Activated T-cell treated with anti-CD3 and anti-CD28 coated beads, Interleukin-2, amount 50 U/mL, for 4 hours (primary cell): ENCODE data around the gene RPL12. TPM values are rescaled to one million over a fixed set of nuclear protein-coding genes. Genes with fewer than 3 reads are reported as not detected.
"Not testable (repeated sequence)": the region's sequence is repeated elsewhere in the genome, so short reads cannot be mapped to it uniquely, and the experiment has no call there.

Experiments
- ATAC-seq, 2 donors: fragments of 200-7000 bp; cut with Tn5 transposase; one replicate each; pipeline ENCODE4 v1.10.0; 2021
- DNase-seq: peaks from one replicate; pipeline ENCODE4 v3.0.0-alpha.2; 2020
- H3K27me3 Mint-ChIP-seq: one replicate; pipeline ENCODE4 v1.8.0; 2021; ENCODE audit warnings: low read depth, mixed read lengths
- H3K36me3 Mint-ChIP-seq: one replicate; pipeline ENCODE4 v1.8.0; 2022; ENCODE audit warnings: mixed read lengths; ENCODE audit not compliant: insufficient read depth
- H3K4me1 Mint-ChIP-seq: one replicate; pipeline ENCODE4 v1.8.0; 2021; ENCODE audit warnings: low read depth, mixed read lengths
- H3K4me3 Mint-ChIP-seq: one replicate; pipeline ENCODE4 v1.8.0; 2021; ENCODE audit warnings: mild to moderate bottlenecking, moderate library complexity, mixed read lengths
- H3K9me3 Mint-ChIP-seq: one replicate; pipeline ENCODE4 v1.8.0; 2021; ENCODE audit warnings: mixed read lengths
- total RNA-seq, 3 donors: library from RNA; stranded (reverse); gene quantifications; one replicate each; pipeline ENCODE4 v1.2.1, GENCODE V29; 2021

Gene RPL12
- total RNA-seq, 3 donors from 2014 or later, result 1,591 to 1,973 (median 1,685) TPM

GRCh38 chr9:127488946-127489345 lies 37.7 kb upstream of the RPL12 start:
- no peaks in the 10 kb centered on the region for H3K9me3 Mint-ChIP-seq
- H3K4me3 Mint-ChIP-seq, result no peak overlapping the region
- no peaks in the 10 kb centered on the region for H3K27me3 Mint-ChIP-seq
- H3K36me3 Mint-ChIP-seq, result peaks cover 29% of the 10 kb centered on the region
- DNase-seq, result no peak
- no peaks in the 10 kb centered on the region for H3K4me1 Mint-ChIP-seq
- ATAC-seq, result no peak

GRCh38 chr9:127485995-127486394 lies 34.8 kb upstream of the RPL12 start:
- Mint-ChIP-seq H3K27me3 (no peaks in the 10 kb centered on the region), H3K36me3 (peaks cover 25% of the 10 kb centered on the region), H3K9me3 (no peaks in the 10 kb centered on the region), H3K4me3 (no peak overlapping the region), H3K4me1 (no peaks in the 10 kb centered on the region)
- DNase-seq, result no peak
- ATAC-seq, result no peak

- DNase-seq, result no peak
- Mint-ChIP-seq H3K4me3 (no peak overlapping the region), H3K36me3 (peaks cover 28% of the 10 kb centered on the region), H3K4me1 (no peaks in the 10 kb centered on the region), H3K27me3 (no peaks in the 10 kb centered on the region), H3K9me3 (no peaks in the 10 kb centered on the region)
- no peak for ATAC-seq
These were observed 31.5 kb upstream of the RPL12 start for GRCh38 chr9:127482662-127483061.

GRCh38 chr9:127479507-127480081 lies 28.4 kb upstream of the RPL12 start:
- Mint-ChIP-seq H3K36me3 (peaks cover 20% of the 10 kb centered on the region), H3K9me3 (no peaks in the 10 kb centered on the region), H3K27me3 (no peaks in the 10 kb centered on the region), H3K4me1 (no peaks in the 10 kb centered on the region), H3K4me3 (no peak overlapping the region)
- DNase-seq (no peak), ATAC-seq (no peak)

GRCh38 chr9:127474592-127474991 lies 23.4 kb upstream of the RPL12 start:
- H3K9me3 Mint-ChIP-seq, result no peaks in the 10 kb centered on the region
- H3K4me1 Mint-ChIP-seq, result no peaks in the 10 kb centered on the region
- H3K36me3 Mint-ChIP-seq, result peaks cover 24% of the 10 kb centered on the region
- H3K4me3 Mint-ChIP-seq, result no peak overlapping the region
- no peak for ATAC-seq
- H3K27me3 Mint-ChIP-seq, result no peaks in the 10 kb centered on the region
- DNase-seq, result no peak

- ATAC-seq (no peak), DNase-seq (no peak)
- Mint-ChIP-seq H3K27me3 (no peaks in the 10 kb centered on the region), H3K4me1 (no peaks in the 10 kb centered on the region), H3K9me3 (no peaks in the 10 kb centered on the region), H3K36me3 (peaks cover 21% of the 10 kb centered on the region), H3K4me3 (no peak overlapping the region)
These were observed 22.7 kb upstream of the RPL12 start for GRCh38 chr9:127473932-127474331.

GRCh38 chr9:127473501-127473900 lies 22.3 kb upstream of the RPL12 start:
- Mint-ChIP-seq H3K9me3 (no peaks in the 10 kb centered on the region), H3K36me3 (peaks cover 19% of the 10 kb centered on the region), H3K4me1 (no peaks in the 10 kb centered on the region), H3K4me3 (no peak overlapping the region), H3K27me3 (no peaks in the 10 kb centered on the region)
- no peak for ATAC-seq
- no peak for DNase-seq

GRCh38 chr9:127470662-127471061 lies 19.5 kb upstream of the RPL12 start:
- H3K36me3 Mint-ChIP-seq, result peaks cover 22% of the 10 kb centered on the region
- ATAC-seq, result no peak
- no peaks in the 10 kb centered on the region for H3K27me3 Mint-ChIP-seq
- H3K9me3 Mint-ChIP-seq, result no peaks in the 10 kb centered on the region
- no peak overlapping the region for H3K4me3 Mint-ChIP-seq
- no peaks in the 10 kb centered on the region for H3K4me1 Mint-ChIP-seq
- DNase-seq, result no peak

GRCh38 chr9:127467621-127468020 lies 16.4 kb upstream of the RPL12 start:
- peaks cover 17% of the 10 kb centered on the region for H3K36me3 Mint-ChIP-seq
- DNase-seq (no peak), ATAC-seq (no peak)
- no peaks in the 10 kb centered on the region for H3K9me3 Mint-ChIP-seq
- H3K4me1 Mint-ChIP-seq, result no peaks in the 10 kb centered on the region
- H3K4me3 Mint-ChIP-seq, result no peak overlapping the region
- H3K27me3 Mint-ChIP-seq, result no peaks in the 10 kb centered on the region

GRCh38 chr9:127466407-127466917 lies 15.3 kb upstream of the RPL12 start:
- H3K36me3 Mint-ChIP-seq, result peaks cover 24% of the 10 kb centered on the region
- not testable (repeated sequence) for ATAC-seq, H3K4me1 Mint-ChIP-seq

GRCh38 chr9:127463911-127464310 lies 12.7 kb upstream of the RPL12 start:
- Mint-ChIP-seq H3K27me3 (no peaks in the 10 kb centered on the region), H3K4me3 (no peak overlapping the region), H3K9me3 (no peaks in the 10 kb centered on the region), H3K36me3 (peaks cover 25% of the 10 kb centered on the region), H3K4me1 (no peaks in the 10 kb centered on the region)
- DNase-seq (no peak), ATAC-seq (no peak)

More at GRCh38 chr9:127466407-127466917, 15.3 kb upstream of the RPL12 start:
- not testable (repeated sequence) for H3K9me3 Mint-ChIP-seq, H3K27me3 Mint-ChIP-seq, DNase-seq, H3K4me3 Mint-ChIP-seq

GRCh38 chr9:127463382-127463781 lies 12.2 kb upstream of the RPL12 start:
- ATAC-seq, result no peak
- H3K4me3 Mint-ChIP-seq, result no peak overlapping the region
- H3K4me1 Mint-ChIP-seq, result no peaks in the 10 kb centered on the region
- DNase-seq, result no peak
- H3K36me3 Mint-ChIP-seq, result peaks cover 25% of the 10 kb centered on the region
- no peaks in the 10 kb centered on the region for H3K27me3 Mint-ChIP-seq
- no peaks in the 10 kb centered on the region for H3K9me3 Mint-ChIP-seq

- H3K4me3 Mint-ChIP-seq, result no peak overlapping the region
- H3K36me3 Mint-ChIP-seq, result peaks cover 21% of the 10 kb centered on the region
- no peaks in the 10 kb centered on the region for H3K27me3 Mint-ChIP-seq
- no peaks in the 10 kb centered on the region for H3K9me3 Mint-ChIP-seq
- DNase-seq, result no peak
- peaks cover 2% of the 10 kb centered on the region for H3K4me1 Mint-ChIP-seq
- ATAC-seq, result no peak
These were observed 7.7 kb upstream of the RPL12 start for GRCh38 chr9:127458921-127459320.

- H3K9me3 Mint-ChIP-seq, result no peaks in the 10 kb centered on the region
- H3K27me3 Mint-ChIP-seq, result no peaks in the 10 kb centered on the region
- H3K36me3 Mint-ChIP-seq, result peaks cover 14% of the 10 kb centered on the region
- no peak for ATAC-seq
- H3K4me1 Mint-ChIP-seq, result peaks cover 3% of the 10 kb centered on the region
- H3K4me3 Mint-ChIP-seq, result no peak overlapping the region
- DNase-seq, result no peak
These were observed 6.1 kb upstream of the RPL12 start for GRCh38 chr9:127457191-127457878.

GRCh38 chr9:127455324-127455992 lies 4.3 kb upstream of the RPL12 start:
- Mint-ChIP-seq H3K27me3 (no peaks in the 10 kb centered on the region), H3K36me3 (peaks cover 14% of the 10 kb centered on the region), H3K4me3 (no peak overlapping the region), H3K4me1 (peaks cover 6% of the 10 kb centered on the region), H3K9me3 (no peaks in the 10 kb centered on the region)
- DNase-seq, result no peak
- ATAC-seq, result no peak
